Measurements from ENCODE around the gene SLC1A2. TPM values are rescaled to one million over a fixed set of nuclear protein-coding genes. Genes with fewer than 3 reads are reported as not detected.

SLC1A2 gene
- total and polyA plus RNA-seq, 11 donors = 0.80 to 23.5 (median 5.2) TPM

- intact Hi-C loops (cut with DNase I) = loop anchor here in 9 of 10 donors (2.0 to 5.0 kb wide), 8 partner anchors 158 to 883 kb away; partner anchors contain the start of gene ELF5 (in 1 of the 9)
- no peak for ATAC-seq
- no peak overlapping the region for H3K4me3 ChIP-seq
Measured at GRCh38 chr11:35394941-35395340, 24.4 kb downstream of the SLC1A2 start.

GRCh38 chr11:35393098-35393497, 26.3 kb downstream of the SLC1A2 start:
- 57 to 76% (median 60%) methylated on average over 3 to 4 of the region's 4 CpGs for WGBS, 4 donors

More at GRCh38 chr11:35394941-35395340, 24.4 kb downstream of the SLC1A2 start:
- no peaks in the 10 kb centered on the region for H3K36me3 ChIP-seq
- TF ChIP-seq POLR2A (IDR thresholded peaks at IDR 0.05) (no peak), CTCF (IDR thresholded peaks at IDR 0.05) (no peak)
- no peak for DNase-seq
- no peaks in the 10 kb centered on the region for H3K9me3 ChIP-seq
- no peaks in the 10 kb centered on the region for H3K27me3 ChIP-seq
- WGBS, 4 donors = 75 to 90% (median 86%) methylated on average over 5 of the region's 5 CpGs
- peaks cover 0 to 20% (median 5%) of the 10 kb centered on the region in 12 donors for H3K4me1 ChIP-seq
- no peak overlapping the region for H3K27ac ChIP-seq

DNA sequence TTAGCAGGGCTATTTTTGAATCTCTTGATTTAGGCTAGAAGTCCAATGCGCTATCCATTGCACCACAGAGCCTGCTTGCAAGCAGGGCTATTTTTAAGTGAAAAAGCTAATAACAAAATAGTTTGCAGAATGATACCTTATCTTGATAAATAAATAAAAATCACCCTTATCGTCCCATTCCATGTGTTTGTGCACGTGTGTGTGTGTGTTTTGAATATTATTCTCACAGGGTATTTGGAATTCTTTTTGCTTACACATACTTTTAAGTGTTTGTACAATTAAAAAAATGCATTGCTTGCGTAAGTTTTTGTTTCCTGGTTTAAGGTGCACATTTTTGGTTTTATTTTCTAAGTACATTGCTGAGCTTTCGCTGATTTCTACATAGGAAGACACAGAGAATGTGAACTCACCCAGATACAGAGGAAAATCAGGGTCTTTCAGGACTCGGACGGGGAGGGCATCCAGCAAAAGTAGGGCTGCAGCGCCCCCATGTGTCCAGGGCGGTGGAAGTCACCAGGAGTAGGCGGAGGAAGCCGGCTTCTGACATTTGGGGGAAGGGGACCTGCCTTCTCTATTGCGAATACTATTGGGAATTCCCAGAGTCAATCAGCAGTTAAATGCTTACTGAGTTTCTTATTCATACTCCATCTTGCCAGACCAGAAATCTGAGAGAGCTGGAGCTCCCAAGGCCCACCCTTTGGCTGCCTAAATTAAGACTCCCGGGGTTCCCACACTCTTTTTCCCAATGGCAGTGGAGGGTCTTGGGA, 27.3 kb downstream of the SLC1A2 start:
- Histone ChIP-seq H3K4me3 (peak overlapping the region in 3 of 12 donors; percentile 6 to 25 (median 6)), H3K27ac (no peak overlapping the region), H3K27me3 (no peaks in the 10 kb centered on the region), H3K36me3 (no peaks in the 10 kb centered on the region), H3K4me1 (peaks cover 0 to 20% (median 6%) of the 10 kb centered on the region in 12 donors), H3K9me3 (no peaks in the 10 kb centered on the region)
- ATAC-seq = peak; percentile 83 to 95 (median 92)
- 21 to 27% (median 22%) methylated on average over 13 of the region's 13 CpGs for whole genome bisulfite sequencing, 4 donors
- peak; percentile 78 to 89 (median 81) for DNase-seq
- intact Hi-C loops (cut with DNase I) = loop anchor here (1.0 to 5.0 kb wide), 14 partner anchors 155 to 880 kb away; partner anchors contain the start of gene ELF5 (in 1 of the 10)
- peak; percentile 74 to 97 (median 89) for TF ChIP-seq CTCF (IDR thresholded peaks at IDR 0.05)
- TF ChIP-seq POLR2A (IDR thresholded peaks at IDR 0.05) = no peak

More at GRCh38 chr11:35393098-35393497, 26.3 kb downstream of the SLC1A2 start:
- TF ChIP-seq CTCF (IDR thresholded peaks at IDR 0.05) (no peak), POLR2A (IDR thresholded peaks at IDR 0.05) (no peak)
- no peak for ATAC-seq
- intact Hi-C loops (cut with DNase I) = loop anchor here (2.0 to 5.0 kb wide), 12 partner anchors 156 to 881 kb away; partner anchors contain the start of gene ELF5 (in 1 of the 10)
- H3K4me1 ChIP-seq = peaks cover 0 to 20% (median 5%) of the 10 kb centered on the region in 12 donors
- H3K9me3 ChIP-seq = no peaks in the 10 kb centered on the region
- H3K27me3 ChIP-seq = no peaks in the 10 kb centered on the region
- no peak overlapping the region for H3K4me3 ChIP-seq
- H3K36me3 ChIP-seq = no peaks in the 10 kb centered on the region
- DNase-seq = no peak
- H3K27ac ChIP-seq = no peak overlapping the region

All from heart left ventricle (tissue), 16 donors.